ENCODE data around the gene RSPH3.

RSPH3 gene

GRCh38 chr6:158939255-158940159 is 60.5 kb downstream of the RSPH3 start:
- no peaks in the 10 kb centered on the region for H3K9me3 ChIP-seq (ENCODE audit: control insufficient read depth in 1 of 2, low read length in 2 of 2)
- H3K4me1 ChIP-seq (ENCODE audit: control insufficient read depth in 1 of 2, insufficient read depth in 2 of 2, low read length in 2 of 2) = peaks cover 3 to 7% of the 10 kb centered on the region in 2 donors
- H3K27ac ChIP-seq (ENCODE audit: low read depth, low read length) = no peak overlapping the region
- no peaks in the 10 kb centered on the region for H3K27me3 ChIP-seq (ENCODE audit: control insufficient read depth in 1 of 2, insufficient read depth in 2 of 2, low read length in 2 of 2)
- no peaks in the 10 kb centered on the region for H3K36me3 ChIP-seq (ENCODE audit: control insufficient read depth in 1 of 2, insufficient read depth in 2 of 2, low read length in 2 of 2)
- H3K9ac ChIP-seq (ENCODE audit: low read depth in 1 of 2, low read length in 2 of 2) = peak overlapping the region; percentile 24 to 30
- peak overlapping the region; percentile 64 to 68 for H3K4me3 ChIP-seq (ENCODE audit: low read depth in 1 of 2, low read length in 2 of 2)

GRCh38 chr6:158938811-158939254 is 61.2 kb downstream of the RSPH3 start:
- Histone ChIP-seq H3K9ac (ENCODE audit: low read depth in 1 of 2, low read length in 2 of 2) (peak overlapping the region; percentile 24 to 30), H3K27ac (ENCODE audit: low read depth, low read length) (no peak overlapping the region), H3K9me3 (ENCODE audit: control insufficient read depth in 1 of 2, low read length in 2 of 2) (no peaks in the 10 kb centered on the region), H3K27me3 (ENCODE audit: control insufficient read depth in 1 of 2, insufficient read depth in 2 of 2, low read length in 2 of 2) (no peaks in the 10 kb centered on the region), H3K4me1 (ENCODE audit: control insufficient read depth in 1 of 2, insufficient read depth in 2 of 2, low read length in 2 of 2) (peaks cover 3 to 7% of the 10 kb centered on the region in 2 donors), H3K36me3 (ENCODE audit: control insufficient read depth in 1 of 2, insufficient read depth in 2 of 2, low read length in 2 of 2) (no peaks in the 10 kb centered on the region), H3K4me3 (ENCODE audit: low read depth in 1 of 2, low read length in 2 of 2) (peak overlapping the region; percentile 64 to 68)

GRCh38 chr6:158938220-158938619 is 61.8 kb downstream of the RSPH3 start:
- H3K36me3 ChIP-seq (ENCODE audit: control insufficient read depth in 1 of 2, insufficient read depth in 2 of 2, low read length in 2 of 2) = no peaks in the 10 kb centered on the region
- H3K27ac ChIP-seq (ENCODE audit: low read depth, low read length) = no peak overlapping the region
- peak overlapping the region in 1 of 2 donors; percentile 68 for H3K4me3 ChIP-seq (ENCODE audit: low read depth in 1 of 2, low read length in 2 of 2)
- peaks cover 3 to 7% of the 10 kb centered on the region in 2 donors for H3K4me1 ChIP-seq (ENCODE audit: control insufficient read depth in 1 of 2, insufficient read depth in 2 of 2, low read length in 2 of 2)
- H3K9ac ChIP-seq (ENCODE audit: low read depth in 1 of 2, low read length in 2 of 2) = no peak overlapping the region
- H3K9me3 ChIP-seq (ENCODE audit: control insufficient read depth in 1 of 2, low read length in 2 of 2) = no peaks in the 10 kb centered on the region
- H3K27me3 ChIP-seq (ENCODE audit: control insufficient read depth in 1 of 2, insufficient read depth in 2 of 2, low read length in 2 of 2) = no peaks in the 10 kb centered on the region

GRCh38 chr6:158934157-158934556 is 65.8 kb downstream of the RSPH3 start:
- Histone ChIP-seq H3K9ac (ENCODE audit: low read depth in 1 of 2, low read length in 2 of 2) (no peak overlapping the region), H3K36me3 (ENCODE audit: control insufficient read depth in 1 of 2, insufficient read depth in 2 of 2, low read length in 2 of 2) (no peaks in the 10 kb centered on the region), H3K27me3 (ENCODE audit: control insufficient read depth in 1 of 2, insufficient read depth in 2 of 2, low read length in 2 of 2) (no peaks in the 10 kb centered on the region), H3K27ac (ENCODE audit: low read depth, low read length) (no peak overlapping the region), H3K4me1 (ENCODE audit: control insufficient read depth in 1 of 2, insufficient read depth in 2 of 2, low read length in 2 of 2) (peaks cover 0 to 2% of the 10 kb centered on the region in 2 donors), H3K4me3 (ENCODE audit: low read depth in 1 of 2, low read length in 2 of 2) (no peak overlapping the region), H3K9me3 (ENCODE audit: control insufficient read depth in 1 of 2, low read length in 2 of 2) (no peaks in the 10 kb centered on the region)

GRCh38 chr6:158933079-158933595 is 66.9 kb downstream of the RSPH3 start:
- Histone ChIP-seq H3K9me3 (ENCODE audit: control insufficient read depth in 1 of 2, low read length in 2 of 2) (no peaks in the 10 kb centered on the region), H3K36me3 (ENCODE audit: control insufficient read depth in 1 of 2, insufficient read depth in 2 of 2, low read length in 2 of 2) (no peaks in the 10 kb centered on the region), H3K9ac (ENCODE audit: low read depth in 1 of 2, low read length in 2 of 2) (no peak overlapping the region), H3K4me3 (ENCODE audit: low read depth in 1 of 2, low read length in 2 of 2) (no peak overlapping the region), H3K27ac (ENCODE audit: low read depth, low read length) (no peak overlapping the region), H3K27me3 (ENCODE audit: control insufficient read depth in 1 of 2, insufficient read depth in 2 of 2, low read length in 2 of 2) (no peaks in the 10 kb centered on the region), H3K4me1 (ENCODE audit: control insufficient read depth in 1 of 2, insufficient read depth in 2 of 2, low read length in 2 of 2) (no peaks in the 10 kb centered on the region)

GRCh38 chr6:158928068-158928467 is 71.9 kb downstream of the RSPH3 start:
- Histone ChIP-seq H3K4me1 (ENCODE audit: control insufficient read depth in 1 of 2, insufficient read depth in 2 of 2, low read length in 2 of 2) (no peaks in the 10 kb centered on the region), H3K4me3 (ENCODE audit: low read depth in 1 of 2, low read length in 2 of 2) (no peak overlapping the region), H3K9ac (ENCODE audit: low read depth in 1 of 2, low read length in 2 of 2) (no peak overlapping the region), H3K27ac (ENCODE audit: low read depth, low read length) (no peak overlapping the region), H3K27me3 (ENCODE audit: control insufficient read depth in 1 of 2, insufficient read depth in 2 of 2, low read length in 2 of 2) (no peaks in the 10 kb centered on the region), H3K9me3 (ENCODE audit: control insufficient read depth in 1 of 2, low read length in 2 of 2) (no peaks in the 10 kb centered on the region), H3K36me3 (ENCODE audit: control insufficient read depth in 1 of 2, insufficient read depth in 2 of 2, low read length in 2 of 2) (no peaks in the 10 kb centered on the region)

- Histone ChIP-seq H3K4me3 (ENCODE audit: low read depth in 1 of 2, low read length in 2 of 2) (no peak overlapping the region), H3K27ac (ENCODE audit: low read depth, low read length) (no peak overlapping the region), H3K36me3 (ENCODE audit: control insufficient read depth in 1 of 2, insufficient read depth in 2 of 2, low read length in 2 of 2) (no peaks in the 10 kb centered on the region), H3K9me3 (ENCODE audit: control insufficient read depth in 1 of 2, low read length in 2 of 2) (no peaks in the 10 kb centered on the region), H3K4me1 (ENCODE audit: control insufficient read depth in 1 of 2, insufficient read depth in 2 of 2, low read length in 2 of 2) (no peaks in the 10 kb centered on the region), H3K27me3 (ENCODE audit: control insufficient read depth in 1 of 2, insufficient read depth in 2 of 2, low read length in 2 of 2) (no peaks in the 10 kb centered on the region), H3K9ac (ENCODE audit: low read depth in 1 of 2, low read length in 2 of 2) (no peak overlapping the region)
Observed at GRCh38 chr6:158926414-158926813, 73.6 kb downstream of the RSPH3 start.

- H3K4me1 ChIP-seq (ENCODE audit: control insufficient read depth in 1 of 2, insufficient read depth in 2 of 2, low read length in 2 of 2) = no peaks in the 10 kb centered on the region
- no peak overlapping the region for H3K27ac ChIP-seq (ENCODE audit: low read depth, low read length)
- no peaks in the 10 kb centered on the region for H3K9me3 ChIP-seq (ENCODE audit: control insufficient read depth in 1 of 2, low read length in 2 of 2)
- no peaks in the 10 kb centered on the region for H3K27me3 ChIP-seq (ENCODE audit: control insufficient read depth in 1 of 2, insufficient read depth in 2 of 2, low read length in 2 of 2)
- no peak overlapping the region for H3K4me3 ChIP-seq (ENCODE audit: low read depth in 1 of 2, low read length in 2 of 2)
- no peaks in the 10 kb centered on the region for H3K36me3 ChIP-seq (ENCODE audit: control insufficient read depth in 1 of 2, insufficient read depth in 2 of 2, low read length in 2 of 2)
- no peak overlapping the region for H3K9ac ChIP-seq (ENCODE audit: low read depth in 1 of 2, low read length in 2 of 2)
Observed at GRCh38 chr6:158924499-158925455, 75.2 kb downstream of the RSPH3 start.

- Histone ChIP-seq H3K27me3 (ENCODE audit: control insufficient read depth in 1 of 2, insufficient read depth in 2 of 2, low read length in 2 of 2) (no peaks in the 10 kb centered on the region), H3K9me3 (ENCODE audit: control insufficient read depth in 1 of 2, low read length in 2 of 2) (no peaks in the 10 kb centered on the region), H3K36me3 (ENCODE audit: control insufficient read depth in 1 of 2, insufficient read depth in 2 of 2, low read length in 2 of 2) (no peaks in the 10 kb centered on the region), H3K4me1 (ENCODE audit: control insufficient read depth in 1 of 2, insufficient read depth in 2 of 2, low read length in 2 of 2) (no peaks in the 10 kb centered on the region), H3K4me3 (ENCODE audit: low read depth in 1 of 2, low read length in 2 of 2) (no peak overlapping the region), H3K9ac (ENCODE audit: low read depth in 1 of 2, low read length in 2 of 2) (no peak overlapping the region), H3K27ac (ENCODE audit: low read depth, low read length) (no peak overlapping the region)
Observed at GRCh38 chr6:158923805-158924498, 76.0 kb downstream of the RSPH3 start.

All from duodenal mucosa (tissue), 2 donors.